ENCODE results near the gene LYAR.

DNA sequence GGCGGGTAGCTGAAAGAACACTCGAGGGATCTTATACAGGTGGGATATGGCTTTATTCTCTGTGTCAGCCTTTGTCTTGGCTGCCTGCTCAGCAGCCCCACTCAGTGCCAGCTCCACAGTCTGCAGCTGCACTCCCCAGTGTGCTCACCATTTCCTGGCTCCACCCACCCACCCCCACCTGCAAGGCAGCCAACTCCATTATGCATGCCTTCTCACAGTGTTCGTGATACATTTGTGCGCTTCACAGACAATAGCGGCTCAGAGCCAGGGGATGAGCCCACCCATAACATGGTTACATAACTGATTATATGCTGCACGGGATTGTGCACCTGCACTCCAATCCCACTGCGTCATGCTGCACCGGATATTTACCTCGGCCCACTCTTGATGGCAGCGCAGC lies 33.2 kb downstream of the LYAR start:
- TF ChIP-seq, protein P1, sequence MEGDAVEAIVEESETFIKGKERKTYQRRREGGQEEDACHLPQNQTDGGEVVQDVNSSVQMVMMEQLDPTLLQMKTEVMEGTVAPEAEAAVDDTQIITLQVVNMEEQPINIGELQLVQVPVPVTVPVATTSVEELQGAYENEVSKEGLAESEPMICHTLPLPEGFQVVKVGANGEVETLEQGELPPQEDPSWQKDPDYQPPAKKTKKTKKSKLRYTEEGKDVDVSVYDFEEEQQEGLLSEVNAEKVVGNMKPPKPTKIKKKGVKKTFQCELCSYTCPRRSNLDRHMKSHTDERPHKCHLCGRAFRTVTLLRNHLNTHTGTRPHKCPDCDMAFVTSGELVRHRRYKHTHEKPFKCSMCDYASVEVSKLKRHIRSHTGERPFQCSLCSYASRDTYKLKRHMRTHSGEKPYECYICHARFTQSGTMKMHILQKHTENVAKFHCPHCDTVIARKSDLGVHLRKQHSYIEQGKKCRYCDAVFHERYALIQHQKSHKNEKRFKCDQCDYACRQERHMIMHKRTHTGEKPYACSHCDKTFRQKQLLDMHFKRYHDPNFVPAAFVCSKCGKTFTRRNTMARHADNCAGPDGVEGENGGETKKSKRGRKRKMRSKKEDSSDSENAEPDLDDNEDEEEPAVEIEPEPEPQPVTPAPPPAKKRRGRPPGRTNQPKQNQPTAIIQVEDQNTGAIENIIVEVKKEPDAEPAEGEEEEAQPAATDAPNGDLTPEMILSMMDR (IDR thresholded peaks at IDR 0.05; ENCODE audit: low read length) = no peak
- no peak for TF ChIP-seq EZH2 (IDR thresholded peaks at IDR 0.05; ENCODE audit: borderline replicate concordance, low read length)

Data from OCI-LY1 (cell line).